ENCODE measurements around the gene COL5A1.

DNA sequence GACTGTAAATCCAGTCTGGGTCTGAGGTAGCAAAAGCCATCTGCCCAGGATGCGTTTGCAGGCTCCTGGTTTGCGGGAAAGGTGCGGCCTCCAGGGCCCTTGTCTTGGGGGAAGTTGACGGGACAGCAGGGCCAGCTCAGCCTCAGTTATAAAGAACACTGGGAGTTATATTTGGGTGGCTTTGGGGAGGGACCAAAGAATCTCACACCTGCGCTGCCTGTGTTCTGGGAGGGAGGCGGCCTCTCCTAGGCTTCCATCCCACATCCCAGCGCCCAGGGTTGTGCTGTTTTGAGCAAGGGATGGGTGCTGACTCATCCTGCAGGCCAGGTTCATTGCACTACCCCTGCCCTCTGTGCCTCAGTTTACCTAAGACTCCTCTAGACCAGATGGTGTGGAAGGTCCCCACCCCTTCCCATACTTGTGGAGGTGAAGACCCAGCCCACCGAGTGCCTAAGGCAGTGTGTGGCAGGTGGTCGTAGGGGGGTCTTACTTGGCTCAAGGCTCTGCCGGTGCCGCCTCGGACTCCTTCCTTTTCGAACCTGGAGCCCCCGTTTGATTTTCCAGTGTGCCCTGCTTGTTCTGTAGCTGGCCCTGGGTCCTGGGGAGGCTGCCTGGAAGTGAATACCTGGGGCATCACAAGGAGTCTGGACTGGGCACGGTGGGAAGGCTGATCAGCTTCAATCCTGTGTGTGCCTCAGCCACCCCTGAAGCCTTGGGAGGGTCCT lies 199.7 kb downstream of the COL5A1 start:
- no peak for TF ChIP-seq GATA3 (IDR thresholded peaks at IDR 0.05; ENCODE audit: low read depth, low read length)
- no peak for TF ChIP-seq GATA2 (IDR thresholded peaks at IDR 0.05; ENCODE audit: low read depth, low read length)

All from SH-SY5Y (cell line).